ENCODE results near the gene HOXB9.

Gene HOXB9

DNA sequence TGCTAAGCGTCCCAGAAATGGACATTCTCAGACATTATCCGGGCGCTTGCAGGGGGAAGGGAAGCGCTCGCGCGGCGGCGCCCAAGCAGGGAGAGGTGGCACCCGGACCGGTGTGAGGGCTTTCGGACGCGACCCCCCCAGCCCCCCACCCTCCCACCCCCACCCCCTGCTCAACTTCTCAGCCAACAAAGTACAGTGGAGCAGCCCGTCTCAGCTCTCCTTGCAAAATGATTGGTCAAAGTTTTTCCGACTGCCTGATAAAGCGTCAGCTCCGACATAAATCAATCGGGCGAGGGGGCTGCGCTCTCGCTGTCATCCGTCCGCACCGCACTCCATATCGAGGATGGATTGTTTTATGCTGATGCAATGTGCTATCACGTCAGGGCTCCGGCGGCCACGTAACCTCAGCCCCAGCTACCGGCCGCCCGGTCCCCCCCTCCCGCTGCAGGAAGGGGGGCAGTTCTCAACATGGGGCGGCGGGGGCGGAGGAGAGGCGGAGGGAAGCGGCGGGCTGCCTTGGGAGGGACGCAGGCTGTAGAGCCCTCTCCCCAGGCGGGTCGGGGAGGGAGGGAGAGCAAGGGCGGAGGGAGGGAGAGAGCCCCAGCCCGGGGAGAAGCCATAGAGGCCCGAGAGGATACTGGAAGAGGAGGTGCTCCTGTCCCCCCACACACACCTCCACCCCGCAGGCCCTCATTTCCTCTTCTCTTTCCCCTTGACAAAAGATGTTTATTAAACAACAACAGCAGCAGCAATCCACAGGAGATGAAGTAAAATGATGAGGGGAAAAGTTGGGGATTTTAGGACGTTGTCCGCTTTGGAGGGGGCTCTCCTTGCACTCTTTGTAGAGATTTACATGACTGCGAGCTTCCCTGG lies at the start of gene HOXB9:
Gene HOXB9 (minus strand): TSS at position 114 of the 873 bp plus-strand sequence. CDS start 89 bp downstream, at position 25.
- no peak for DNase-seq (ENCODE audit: low spot score)

DNA sequence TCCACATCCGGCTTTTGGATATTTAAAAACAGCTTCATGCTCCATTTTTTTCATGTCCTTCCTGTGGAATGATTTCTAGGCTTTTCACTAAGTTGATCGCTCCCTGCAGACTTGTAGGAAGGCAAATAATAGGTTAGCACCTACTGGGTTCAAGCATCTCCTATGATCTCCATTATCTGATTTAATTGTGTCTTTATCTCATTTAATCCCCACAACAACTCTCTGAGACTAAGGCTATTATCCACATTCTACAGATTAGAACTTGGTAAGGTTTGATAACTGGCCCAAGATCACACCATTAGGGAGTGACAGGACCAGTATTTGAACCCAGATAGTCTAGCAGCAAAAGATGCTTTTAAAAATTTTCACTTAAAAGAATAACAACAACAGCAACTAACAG lies 46.2 kb upstream of the HOXB9 start:
- no peak for DNase-seq (ENCODE audit: low spot score)

DNA sequence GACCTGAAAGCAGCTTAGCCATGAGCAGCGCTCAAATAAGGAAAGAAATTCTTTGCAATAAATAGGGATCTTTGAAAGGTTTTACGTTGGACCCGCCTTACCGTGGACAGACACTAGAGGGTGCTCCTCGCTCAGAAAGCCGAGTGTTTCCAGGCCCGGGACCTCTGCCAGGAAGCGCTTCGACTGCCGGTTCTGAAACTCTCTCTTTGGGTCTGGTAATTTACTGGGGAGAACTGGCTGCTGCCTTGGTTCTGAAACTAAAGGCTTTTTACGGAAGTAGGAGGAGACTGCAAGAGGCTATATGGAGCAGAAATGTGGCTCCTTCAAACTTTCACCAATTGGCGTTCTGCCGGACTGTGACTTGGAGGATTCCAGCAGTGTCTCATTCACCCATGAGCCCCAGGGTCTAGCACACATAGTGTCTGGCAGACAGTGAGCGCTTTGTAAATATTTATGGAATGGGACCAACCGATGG lies 45.6 kb upstream of the HOXB9 start:
- DNase-seq (ENCODE audit: low spot score) = peak; percentile 67

GRCh38 chr17:48663134-48663924 lies 37.2 kb upstream of the HOXB9 start:
- no peak for DNase-seq (ENCODE audit: low spot score)

GRCh38 chr17:48655913-48656312 lies 29.8 kb upstream of the HOXB9 start:
- no peak for DNase-seq (ENCODE audit: low spot score)

DNA sequence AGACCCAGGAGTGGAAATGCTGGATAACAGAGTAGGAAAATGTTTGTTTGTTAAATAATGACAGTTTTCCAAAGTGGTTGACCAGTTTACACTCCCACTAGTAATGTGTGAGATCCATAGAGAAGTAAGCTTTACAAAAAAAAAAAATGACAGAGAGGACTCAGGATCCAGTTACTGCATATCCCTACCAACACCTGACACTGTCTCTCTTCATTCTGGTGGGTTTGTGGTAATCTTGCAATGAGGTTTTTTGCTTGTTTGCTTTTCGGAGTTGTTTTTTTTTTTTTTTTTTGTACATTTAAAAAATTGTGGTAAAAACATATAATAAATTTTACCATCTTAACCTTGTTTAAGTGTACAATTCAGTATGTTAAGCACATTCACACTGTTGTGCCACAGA lies 23.6 kb upstream of the HOXB9 start:
- DNase-seq (ENCODE audit: low spot score) = no peak

GRCh38 chr17:48647963-48648245 lies 21.7 kb upstream of the HOXB9 start:
- no peak for DNase-seq (ENCODE audit: low spot score)

DNA sequence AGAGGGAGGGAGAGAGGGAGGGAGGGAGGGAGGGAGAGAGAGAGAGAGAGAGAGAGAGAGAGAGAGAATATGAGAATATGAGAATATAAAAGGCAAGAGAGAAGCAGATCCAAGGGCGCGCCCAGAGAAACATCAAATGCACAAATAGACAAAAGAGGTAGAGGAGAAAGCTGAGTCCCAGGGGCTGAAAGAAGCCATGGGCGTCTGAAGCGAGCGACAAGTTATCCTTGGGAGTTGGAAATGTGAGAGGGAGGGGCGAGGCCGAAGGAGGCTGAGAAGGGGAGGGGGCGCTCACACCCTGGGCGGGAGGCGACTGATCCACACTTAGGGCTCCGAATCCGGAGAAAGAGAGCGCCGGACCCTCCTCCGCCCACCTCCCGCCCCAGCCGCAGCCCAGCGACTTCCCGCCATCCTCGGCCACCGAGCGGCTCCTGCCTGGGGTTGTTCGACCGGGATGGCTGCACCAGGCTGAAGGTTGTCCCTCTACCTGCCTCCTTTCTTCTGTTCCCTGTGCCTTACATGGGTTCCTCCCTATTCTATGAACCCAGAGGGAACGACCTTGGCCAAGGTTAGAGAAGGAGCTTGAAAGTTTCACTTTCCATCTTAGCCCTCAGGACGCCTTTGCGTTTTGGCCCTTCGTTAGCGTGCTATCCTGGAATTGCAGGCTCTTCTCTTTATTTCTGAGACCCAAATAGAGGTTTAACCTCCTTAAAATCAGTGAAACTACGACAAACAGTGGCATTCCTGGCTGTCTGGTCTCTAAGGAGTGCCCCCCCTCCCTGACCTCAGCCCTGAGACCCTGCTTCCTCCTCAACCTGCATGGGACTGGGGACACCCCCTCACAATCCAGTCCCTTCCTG lies 21.2 kb upstream of the HOXB9 start:
- no peak for DNase-seq (ENCODE audit: low spot score)

- DNase-seq (ENCODE audit: low spot score) = no peak
These were observed 20.3 kb upstream of the HOXB9 start for GRCh38 chr17:48646183-48647102.

DNA sequence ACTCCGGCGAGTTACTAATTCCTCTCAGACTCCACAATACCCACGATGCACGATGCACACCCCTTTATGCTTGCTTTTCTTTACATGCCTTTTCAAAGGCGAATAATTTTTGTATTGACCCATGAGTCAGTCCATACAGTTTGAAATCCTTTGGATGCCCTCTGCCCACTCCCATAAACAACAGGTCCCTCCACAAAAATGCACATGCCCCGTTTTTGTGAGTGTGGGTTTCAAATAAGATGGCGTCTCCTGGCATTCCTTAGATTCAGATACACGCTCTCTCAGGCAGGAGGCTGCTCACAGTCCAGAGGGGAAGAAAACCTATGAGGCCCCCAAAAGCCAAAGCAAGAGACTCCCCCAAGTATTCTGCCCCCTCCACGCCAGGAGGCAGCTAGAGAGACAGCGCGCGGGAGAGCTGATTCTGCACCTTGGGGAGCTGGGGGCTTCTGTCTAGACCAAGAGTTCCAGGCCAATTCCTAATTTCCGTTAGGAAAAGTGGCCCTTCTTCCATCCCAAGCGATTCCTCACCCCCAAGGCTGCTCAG lies 19.6 kb upstream of the HOXB9 start:
- DNase-seq (ENCODE audit: low spot score) = no peak

GRCh38 chr17:48644910-48645557 lies 18.9 kb upstream of the HOXB9 start:
- DNase-seq (ENCODE audit: low spot score) = no peak

- no peak for DNase-seq (ENCODE audit: low spot score)
These were observed 18.0 kb upstream of the HOXB9 start for GRCh38 chr17:48644159-48644558.

- no peak for DNase-seq (ENCODE audit: low spot score)
These were observed 17.5 kb upstream of the HOXB9 start for GRCh38 chr17:48643697-48644012.

GRCh38 chr17:48642843-48643696 lies 16.9 kb upstream of the HOXB9 start:
- DNase-seq (ENCODE audit: low spot score) = no peak

DNA sequence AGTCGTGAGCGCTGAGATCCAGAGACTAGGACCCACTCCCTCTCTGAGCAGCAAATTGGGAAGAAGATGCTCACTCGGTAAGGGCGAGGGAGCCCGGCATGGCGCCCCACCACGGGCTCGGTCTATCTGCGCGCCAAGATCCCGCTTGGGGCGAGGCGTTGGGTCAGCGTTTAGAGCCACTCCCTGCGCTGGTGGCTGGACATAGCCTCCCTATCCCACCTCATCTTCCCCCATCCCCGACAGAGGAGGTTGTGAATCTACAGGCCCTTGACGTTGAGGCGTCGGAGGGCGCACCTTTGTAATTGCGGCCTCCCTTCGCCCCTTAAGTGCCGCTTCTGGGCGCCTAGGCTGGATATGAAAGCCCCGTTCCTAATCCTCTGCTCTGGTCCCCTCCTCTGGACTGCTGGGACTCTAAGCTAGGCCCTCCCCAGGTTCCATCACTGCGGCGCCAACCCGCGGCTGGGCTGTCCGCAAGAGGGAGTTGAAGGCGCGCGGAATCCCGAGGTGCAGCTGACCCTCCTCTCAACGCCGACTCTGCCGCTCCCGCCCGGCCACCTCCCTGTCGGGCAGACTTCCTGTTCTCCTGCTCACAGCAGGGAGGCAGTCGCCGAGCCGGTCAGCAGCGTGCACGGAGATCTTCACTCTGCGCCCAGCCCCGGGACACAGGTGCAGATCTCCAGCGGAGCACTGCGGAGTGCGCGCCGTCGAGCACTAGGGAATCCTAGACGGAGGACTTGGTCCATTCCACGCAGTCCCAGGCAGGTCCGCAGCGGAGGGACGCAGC lies 16.1 kb upstream of the HOXB9 start:
- DNase-seq (ENCODE audit: low spot score) = no peak

GRCh38 chr17:48641541-48642058 lies 15.4 kb upstream of the HOXB9 start:
- no peak for DNase-seq (ENCODE audit: low spot score)

GRCh38 chr17:48640858-48641180 lies 14.7 kb upstream of the HOXB9 start:
- DNase-seq (ENCODE audit: low spot score) = no peak

DNA sequence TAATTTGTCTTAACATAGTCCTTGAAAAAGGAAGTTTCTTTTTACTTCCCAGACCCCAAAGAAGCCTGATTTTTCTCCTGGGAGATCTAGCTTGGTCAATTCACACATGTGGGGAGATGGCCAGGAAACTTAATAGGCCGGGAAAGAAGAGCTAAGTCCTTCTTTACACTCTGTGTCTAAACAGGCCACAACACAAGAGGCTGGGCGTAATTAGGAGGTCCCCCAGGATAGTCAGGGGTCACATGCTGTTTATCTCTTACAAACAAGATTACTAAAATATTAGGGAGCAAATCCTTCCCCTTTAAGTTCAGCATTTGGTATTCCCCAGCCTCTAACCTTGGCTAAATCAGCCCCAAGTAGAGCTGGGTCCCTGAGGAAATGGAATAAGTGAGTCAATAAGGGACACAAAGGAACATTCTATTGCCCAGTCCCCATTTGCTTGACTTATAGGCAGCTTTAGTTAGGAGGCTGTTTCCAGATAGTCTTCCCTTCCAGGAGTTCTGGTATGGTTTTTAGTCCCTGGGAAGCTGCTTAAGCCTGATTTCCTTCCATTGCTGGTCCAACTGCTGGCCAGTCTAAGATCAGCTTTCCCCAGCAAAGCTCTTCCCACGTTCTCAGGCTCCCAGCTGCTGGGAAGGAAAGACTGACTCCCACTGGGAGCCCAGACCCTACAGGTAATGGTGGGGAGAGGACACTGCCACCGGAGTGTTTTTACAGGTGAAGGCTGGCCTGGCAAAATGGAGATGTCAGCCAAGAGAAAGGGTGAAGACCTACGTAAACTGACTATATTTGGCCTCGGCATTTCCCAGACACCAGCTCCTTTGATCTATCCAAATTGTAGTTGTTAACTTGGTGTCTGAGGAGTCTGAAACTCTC lies 14.1 kb upstream of the HOXB9 start:
- no peak for DNase-seq (ENCODE audit: low spot score)
